GM12875 (cell line): ENCODE results near the gene CDKN1C.

Experiments
- H3K4me3 ChIP-seq: one replicate; pipeline ENCODE4 v1.5.1; 2011; ENCODE audit warnings: low read depth, low read length, control low read depth
- TF ChIP-seq, protein P1 (sequence below): IDR thresholded peaks from 2 replicates; pipeline ENCODE4 v1.5.1; 2011; ENCODE audit warnings: low read depth, mild to moderate bottlenecking, control low read depth, inconsistent platforms, low read length, moderate library complexity, borderline replicate concordance; ENCODE audit not compliant: insufficient read depth

Gene CDKN1C

DNA sequence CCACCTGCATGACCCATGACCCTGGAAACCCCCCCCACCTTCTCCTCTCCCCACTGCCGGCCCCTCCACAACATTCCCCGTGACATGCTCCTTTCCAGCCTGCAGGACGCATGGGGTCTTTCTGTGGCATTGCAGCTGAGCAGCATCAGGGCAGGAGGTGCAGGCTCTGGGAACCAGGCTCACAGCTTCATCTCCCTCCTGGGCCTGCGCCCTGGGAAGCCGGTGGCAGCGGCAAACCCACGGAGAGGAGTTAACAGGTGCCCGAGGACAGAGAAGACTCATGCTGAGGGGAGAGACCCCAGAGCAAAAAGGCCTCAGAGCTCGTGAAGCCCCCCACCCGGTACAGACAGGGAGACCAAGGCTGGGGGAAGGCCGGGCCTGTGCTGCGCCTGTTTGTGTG is 32.2 kb downstream of the CDKN1C start:
- no peak overlapping the region for H3K4me3 ChIP-seq
- TF ChIP-seq, protein P1, sequence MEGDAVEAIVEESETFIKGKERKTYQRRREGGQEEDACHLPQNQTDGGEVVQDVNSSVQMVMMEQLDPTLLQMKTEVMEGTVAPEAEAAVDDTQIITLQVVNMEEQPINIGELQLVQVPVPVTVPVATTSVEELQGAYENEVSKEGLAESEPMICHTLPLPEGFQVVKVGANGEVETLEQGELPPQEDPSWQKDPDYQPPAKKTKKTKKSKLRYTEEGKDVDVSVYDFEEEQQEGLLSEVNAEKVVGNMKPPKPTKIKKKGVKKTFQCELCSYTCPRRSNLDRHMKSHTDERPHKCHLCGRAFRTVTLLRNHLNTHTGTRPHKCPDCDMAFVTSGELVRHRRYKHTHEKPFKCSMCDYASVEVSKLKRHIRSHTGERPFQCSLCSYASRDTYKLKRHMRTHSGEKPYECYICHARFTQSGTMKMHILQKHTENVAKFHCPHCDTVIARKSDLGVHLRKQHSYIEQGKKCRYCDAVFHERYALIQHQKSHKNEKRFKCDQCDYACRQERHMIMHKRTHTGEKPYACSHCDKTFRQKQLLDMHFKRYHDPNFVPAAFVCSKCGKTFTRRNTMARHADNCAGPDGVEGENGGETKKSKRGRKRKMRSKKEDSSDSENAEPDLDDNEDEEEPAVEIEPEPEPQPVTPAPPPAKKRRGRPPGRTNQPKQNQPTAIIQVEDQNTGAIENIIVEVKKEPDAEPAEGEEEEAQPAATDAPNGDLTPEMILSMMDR = no peak

DNA sequence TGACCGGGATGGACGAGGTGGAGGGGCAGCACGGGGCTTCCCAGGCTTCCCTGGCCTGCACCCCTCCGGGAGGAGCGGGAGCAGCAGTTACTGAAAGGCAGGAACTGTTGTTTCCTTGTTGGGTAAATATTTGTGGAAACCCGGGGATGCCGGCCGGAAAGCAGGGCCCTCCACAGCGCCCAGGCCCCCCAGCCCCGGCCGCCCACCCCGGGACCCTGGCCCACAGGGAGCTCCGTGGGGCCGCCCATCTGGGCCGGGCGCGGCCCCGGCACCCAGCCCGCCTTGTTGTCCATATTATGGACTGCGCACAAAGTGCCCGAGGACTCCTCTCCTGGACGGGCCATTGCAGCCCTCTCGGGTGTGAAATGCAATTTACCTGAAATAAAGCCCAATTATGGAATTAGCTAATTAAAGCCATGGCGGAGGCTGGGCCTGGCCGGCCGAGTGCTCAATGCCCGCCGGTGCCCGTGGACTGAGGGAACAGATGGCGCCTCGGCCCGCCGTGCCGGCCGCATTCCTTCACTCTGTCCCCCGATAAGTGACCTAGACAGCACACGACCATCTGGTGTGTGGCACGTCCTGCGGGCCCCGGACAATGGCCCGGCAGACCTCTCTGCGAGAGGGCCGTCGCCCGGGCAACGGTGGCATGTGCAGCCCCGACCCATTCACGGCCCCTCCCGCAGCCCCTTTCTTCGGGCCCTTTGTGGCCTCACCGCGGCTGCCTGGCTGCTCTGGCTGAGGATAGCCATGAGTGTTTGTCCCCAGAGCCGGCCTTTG is 35.4 kb downstream of the CDKN1C start:
- TF ChIP-seq, protein P1 = no peak
- H3K4me3 ChIP-seq = no peak overlapping the region

DNA sequence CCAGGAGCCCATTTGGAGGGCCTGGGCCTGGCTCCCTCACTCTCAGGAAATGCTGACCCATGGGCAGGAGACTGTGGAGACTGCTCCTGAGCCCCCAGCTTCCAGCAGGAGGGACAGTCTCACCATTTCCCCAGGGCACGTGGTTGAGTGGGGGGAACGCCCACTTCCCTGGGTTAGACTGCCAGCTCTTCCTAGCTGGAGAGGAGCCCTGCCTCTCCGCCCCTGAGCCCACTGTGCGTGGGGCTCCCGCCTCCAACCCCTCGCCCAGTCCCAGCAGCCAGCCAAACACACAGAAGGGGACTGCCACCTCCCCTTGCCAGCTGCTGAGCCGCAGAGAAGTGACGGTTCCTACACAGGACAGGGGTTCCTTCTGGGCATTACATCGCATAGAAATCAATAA is 37.1 kb downstream of the CDKN1C start:
- TF ChIP-seq, protein P1 = no peak
- no peak overlapping the region for H3K4me3 ChIP-seq

DNA sequence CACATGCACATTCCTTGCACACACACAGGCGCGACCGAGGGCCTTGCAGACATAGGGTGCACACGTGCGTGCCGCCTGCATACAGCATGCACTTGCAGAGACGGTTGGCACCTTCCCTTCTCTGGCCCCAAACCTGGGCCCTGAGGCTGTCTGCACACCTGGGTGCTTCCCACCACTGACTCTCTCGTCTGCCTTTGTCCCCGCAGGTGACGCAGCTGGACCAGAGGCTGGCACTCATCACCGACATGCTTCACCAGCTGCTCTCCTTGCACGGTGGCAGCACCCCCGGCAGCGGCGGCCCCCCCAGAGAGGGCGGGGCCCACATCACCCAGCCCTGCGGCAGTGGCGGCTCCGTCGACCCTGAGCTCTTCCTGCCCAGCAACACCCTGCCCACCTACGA is 38.0 kb downstream of the CDKN1C start:
- TF ChIP-seq, protein P1 = no peak
- no peak overlapping the region for H3K4me3 ChIP-seq

DNA sequence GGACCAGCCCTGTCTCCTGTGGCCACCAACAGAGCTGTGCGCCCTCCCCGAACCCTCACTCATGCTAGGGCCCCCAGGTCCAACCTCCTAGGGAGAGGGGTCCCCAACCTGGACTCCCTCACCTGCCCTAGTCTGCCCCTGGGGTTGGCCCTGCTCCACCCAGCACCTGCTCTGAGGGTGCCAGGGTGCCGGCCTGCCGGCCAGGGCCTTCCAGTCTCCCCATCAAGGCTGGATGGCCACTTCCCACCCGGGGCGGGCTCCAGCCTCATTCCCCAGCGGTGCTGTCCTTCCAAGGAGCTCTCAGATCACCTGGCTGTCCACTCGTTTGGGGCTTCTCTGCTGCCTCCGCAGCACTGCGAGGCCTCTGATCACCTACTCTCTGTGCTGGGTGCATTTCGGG is 39.1 kb downstream of the CDKN1C start:
- no peak overlapping the region for H3K4me3 ChIP-seq
- TF ChIP-seq, protein P1 = no peak

DNA sequence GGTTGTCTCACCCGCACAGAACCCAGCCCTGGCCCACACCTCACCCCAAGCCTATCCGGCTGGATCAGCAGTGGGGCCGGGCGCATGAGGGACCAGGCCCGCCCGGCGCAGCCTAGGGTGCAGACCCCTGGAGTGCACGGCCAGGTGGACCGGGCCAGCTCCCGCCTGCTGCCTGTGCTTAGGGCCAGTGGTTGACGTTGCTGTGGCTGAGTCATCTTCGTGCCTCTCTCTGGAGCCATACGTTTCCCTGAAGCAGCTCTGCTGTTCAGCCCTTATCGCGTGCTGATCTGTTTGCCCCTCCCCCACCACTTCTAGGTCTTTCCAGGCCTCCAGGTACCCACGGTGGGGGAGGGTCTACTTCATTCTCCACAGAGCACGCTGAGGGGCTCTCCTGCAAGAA is 39.5 kb downstream of the CDKN1C start:
- no peak overlapping the region for H3K4me3 ChIP-seq
- TF ChIP-seq, protein P1 = no peak

DNA sequence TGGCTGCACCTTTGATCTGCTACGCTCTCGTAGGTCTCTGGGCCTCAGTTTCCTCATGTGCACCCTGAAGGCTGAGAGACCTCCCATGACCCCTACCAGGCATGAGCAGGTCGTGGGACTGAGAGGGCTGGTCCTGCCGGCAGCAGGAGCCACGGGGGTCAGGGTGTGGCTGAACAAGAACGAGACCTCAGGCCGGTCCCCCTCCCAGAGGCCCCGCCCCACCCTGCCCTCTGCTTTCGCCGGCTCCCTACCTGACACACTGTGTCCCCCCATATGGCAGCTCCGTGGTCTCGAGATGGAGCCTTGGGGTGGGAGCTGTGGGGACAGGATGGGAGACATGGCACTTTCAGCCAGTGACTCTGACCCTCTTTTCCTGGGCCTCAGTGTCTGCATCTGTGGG is 40.6 kb downstream of the CDKN1C start:
- no peak overlapping the region for H3K4me3 ChIP-seq
- TF ChIP-seq, protein P1 = no peak
